KOPT-K1 (cell line): ENCODE measurements around the gene AAK1.
"Not testable (repeated sequence)": the region's sequence is repeated elsewhere in the genome, so short reads cannot be mapped to it uniquely, and the experiment has no call there.

Source experiments
- H3K27ac ChIP-seq: fragments of 200-600 bp; sonication (generic); 2 replicates; pipeline ENCODE4 v1.5.1; 2016; ENCODE audit warnings: antibody characterized with exemption, mild to moderate bottlenecking, low read depth, low read length; ENCODE audit not compliant: poor library complexity, severe bottlenecking
- H3K36me3 ChIP-seq: fragments of 200-600 bp; sonication (generic); 2 replicates; pipeline ENCODE4 v1.5.1; 2017; ENCODE audit warnings: antibody characterized with exemption, mild to moderate bottlenecking, low read length, moderate library complexity; ENCODE audit not compliant: insufficient read depth
- H3K9me3 ChIP-seq: fragments of 200-600 bp; sonication (generic); 2 replicates; pipeline ENCODE4 v1.5.1; 2017; ENCODE audit warnings: antibody characterized with exemption, low read length, mild to moderate bottlenecking; ENCODE audit not compliant: insufficient read depth, poor library complexity, severe bottlenecking

The AAK1 gene

DNA sequence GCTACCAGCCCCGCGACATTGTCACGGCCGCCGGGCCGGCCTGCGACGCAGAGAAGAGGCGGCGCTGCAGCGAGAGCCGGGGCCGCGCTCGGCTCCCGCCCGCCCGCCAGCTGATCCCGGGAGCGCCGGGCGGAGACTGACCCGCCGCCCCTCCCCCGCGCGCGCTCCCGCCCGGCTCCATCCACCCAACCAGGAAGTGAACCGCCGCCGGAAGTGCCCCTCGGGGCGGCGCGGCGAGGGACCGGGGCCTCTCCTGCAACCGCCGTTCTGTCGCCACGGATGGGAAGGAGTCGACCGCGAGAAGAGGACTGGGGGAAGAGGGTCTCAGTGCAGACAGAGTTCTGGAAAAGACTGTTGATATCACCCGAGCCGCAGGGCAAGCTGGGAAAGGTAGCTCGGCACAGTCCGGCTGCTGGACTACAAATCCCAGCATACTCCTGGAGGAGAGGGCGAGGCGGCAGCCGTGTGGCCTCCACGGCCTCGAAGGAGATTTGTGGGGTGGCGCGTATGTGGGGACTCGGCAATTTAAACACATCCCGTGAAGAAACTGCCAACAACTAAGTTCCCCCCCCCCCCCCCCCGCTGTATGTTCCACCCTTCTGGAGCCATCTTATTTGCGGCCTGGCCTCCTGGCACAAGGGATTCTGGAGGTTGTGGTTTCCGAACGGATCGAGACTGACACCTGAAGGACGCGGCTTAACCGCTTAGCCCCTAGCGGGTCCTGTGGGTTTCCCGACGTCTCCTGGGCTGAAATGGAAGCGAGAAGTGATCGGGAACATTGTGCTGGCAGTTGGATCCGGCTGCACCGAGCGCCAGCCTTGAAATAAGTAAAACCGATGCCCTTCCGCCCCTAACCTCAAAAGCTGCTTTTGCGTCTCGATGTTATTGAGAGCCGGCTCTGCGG lies at the start of gene AAK1:
AAK1 (minus strand) TSS at position 138 of the 904 bp plus-strand sequence. CDS start 699 bp downstream, outside the sequence.
- Histone ChIP-seq H3K27ac (peak within 1 kb of the TSS; percentile 99), H3K9me3 (no peaks in the 10 kb centered on the region), H3K36me3 (peaks cover 19% of the 10 kb centered on the region)

DNA sequence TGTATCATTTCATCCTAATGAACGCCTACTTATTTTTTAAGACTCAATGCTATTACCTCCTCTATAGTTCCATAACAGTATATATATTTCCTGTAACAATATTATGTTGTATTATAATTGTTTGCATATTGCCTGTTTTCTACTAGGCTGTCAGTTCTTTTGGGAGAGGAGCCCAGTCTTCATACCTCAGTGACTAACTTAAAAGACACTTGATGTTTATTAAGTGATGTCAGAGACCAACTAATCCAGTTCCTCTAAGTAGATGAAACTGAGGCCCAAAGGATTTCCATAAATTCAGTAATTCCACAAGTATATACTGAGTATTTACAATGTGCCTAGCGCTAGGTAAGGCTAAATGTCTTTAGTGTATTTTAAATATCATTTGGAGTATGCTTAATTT lies 48.9 kb upstream of the AAK1 start:
- H3K36me3 ChIP-seq, result no peaks in the 10 kb centered on the region
- H3K27ac ChIP-seq, result peak overlapping the region; percentile 91
- no peaks in the 10 kb centered on the region for H3K9me3 ChIP-seq

DNA sequence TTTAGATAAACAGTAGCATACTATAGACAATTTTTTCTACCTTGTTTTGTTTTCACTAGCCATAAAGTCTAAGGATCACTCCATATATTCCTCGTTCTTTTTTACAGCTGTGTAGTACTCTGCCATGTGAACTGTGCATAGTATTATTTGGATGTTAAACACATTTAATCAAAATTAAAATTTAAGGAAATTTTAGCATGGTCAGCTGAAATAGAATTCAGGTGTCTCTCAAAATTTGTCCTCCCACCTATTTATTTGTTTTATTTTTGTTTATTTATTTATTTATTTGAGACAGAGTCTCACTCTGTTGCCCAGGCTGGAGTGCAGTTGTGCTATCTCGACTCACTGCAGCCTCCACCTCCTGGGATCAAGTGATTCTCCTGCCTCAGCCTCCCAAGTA lies 46.4 kb upstream of the AAK1 start:
- Histone ChIP-seq H3K27ac (no peak overlapping the region), H3K36me3 (no peaks in the 10 kb centered on the region)

DNA sequence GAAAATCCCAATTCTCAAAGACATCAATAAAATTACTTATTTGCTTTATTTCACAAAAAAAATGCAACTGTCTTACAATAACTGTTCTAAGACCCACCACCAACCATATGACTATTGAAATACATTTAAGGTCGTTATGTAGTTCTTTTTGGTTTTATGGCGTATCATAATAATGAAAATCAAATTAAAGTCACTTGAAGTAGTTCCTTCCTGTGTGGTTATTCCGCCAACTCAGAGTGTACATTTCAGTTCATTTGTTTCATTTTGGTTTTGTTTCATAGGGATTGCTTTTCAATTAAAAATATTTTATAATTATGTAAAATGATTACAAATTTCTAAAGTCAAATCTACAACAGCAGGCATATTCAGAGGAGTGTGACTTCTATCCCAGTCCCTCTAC lies 45.9 kb upstream of the AAK1 start:
- Histone ChIP-seq H3K36me3 (no peaks in the 10 kb centered on the region), H3K27ac (no peak overlapping the region), H3K9me3 (no peaks in the 10 kb centered on the region)

More for the DNA sequence above, 46.4 kb upstream of the AAK1 start:
- H3K9me3 ChIP-seq, result no peaks in the 10 kb centered on the region

DNA sequence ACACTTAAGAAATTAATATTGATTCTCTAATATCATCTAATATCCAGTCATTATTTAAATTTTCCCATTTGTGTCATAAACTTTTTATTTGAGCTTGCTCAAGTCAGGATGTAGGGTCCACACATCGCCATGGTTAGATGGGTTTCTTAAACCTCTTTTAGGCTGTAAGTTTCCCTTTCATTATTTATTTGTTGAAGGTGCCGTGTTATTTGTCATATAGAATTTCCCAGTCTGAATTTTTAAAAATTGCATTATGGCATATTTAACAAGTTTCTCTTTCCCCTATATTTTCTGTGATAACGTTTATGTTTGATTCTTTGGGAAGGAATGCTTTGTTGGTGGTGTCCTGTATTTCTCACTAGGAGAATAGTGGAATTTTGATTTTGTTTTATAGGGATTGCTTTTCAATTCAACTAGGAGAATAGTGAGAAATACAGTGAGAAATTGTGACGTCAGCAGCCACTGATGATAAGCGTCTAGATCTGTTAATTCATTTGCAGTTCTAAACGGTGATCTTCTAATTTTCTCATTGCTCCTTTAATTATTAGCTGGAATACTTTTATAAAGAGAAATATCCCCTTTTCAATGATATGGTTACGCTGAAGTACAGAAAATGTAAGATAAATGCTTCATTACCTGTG lies 44.6 kb upstream of the AAK1 start:
- Histone ChIP-seq H3K9me3 (no peaks in the 10 kb centered on the region), H3K27ac (no peak overlapping the region), H3K36me3 (no peaks in the 10 kb centered on the region)

DNA sequence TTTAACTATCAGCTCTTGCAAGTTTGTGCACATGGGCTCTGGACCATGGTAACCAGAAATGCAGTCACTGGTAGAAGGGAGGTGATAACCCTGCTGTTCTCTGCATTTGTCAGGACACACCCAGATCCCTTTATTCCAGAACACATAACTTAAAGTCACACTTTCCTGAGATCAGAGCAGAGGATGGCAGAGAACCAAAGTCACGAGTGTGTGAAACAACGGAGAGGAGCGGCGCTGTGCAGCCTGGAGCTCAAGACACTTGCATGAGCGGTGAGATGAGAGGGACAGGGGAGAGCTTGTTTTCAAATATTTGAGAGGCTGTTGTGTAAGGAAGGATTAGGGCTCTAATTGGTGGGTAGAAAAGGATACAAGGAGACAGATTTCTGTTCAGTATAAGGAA lies 43.3 kb upstream of the AAK1 start:
- no peak overlapping the region for H3K27ac ChIP-seq
- no peaks in the 10 kb centered on the region for H3K36me3 ChIP-seq
- H3K9me3 ChIP-seq, result no peaks in the 10 kb centered on the region

DNA sequence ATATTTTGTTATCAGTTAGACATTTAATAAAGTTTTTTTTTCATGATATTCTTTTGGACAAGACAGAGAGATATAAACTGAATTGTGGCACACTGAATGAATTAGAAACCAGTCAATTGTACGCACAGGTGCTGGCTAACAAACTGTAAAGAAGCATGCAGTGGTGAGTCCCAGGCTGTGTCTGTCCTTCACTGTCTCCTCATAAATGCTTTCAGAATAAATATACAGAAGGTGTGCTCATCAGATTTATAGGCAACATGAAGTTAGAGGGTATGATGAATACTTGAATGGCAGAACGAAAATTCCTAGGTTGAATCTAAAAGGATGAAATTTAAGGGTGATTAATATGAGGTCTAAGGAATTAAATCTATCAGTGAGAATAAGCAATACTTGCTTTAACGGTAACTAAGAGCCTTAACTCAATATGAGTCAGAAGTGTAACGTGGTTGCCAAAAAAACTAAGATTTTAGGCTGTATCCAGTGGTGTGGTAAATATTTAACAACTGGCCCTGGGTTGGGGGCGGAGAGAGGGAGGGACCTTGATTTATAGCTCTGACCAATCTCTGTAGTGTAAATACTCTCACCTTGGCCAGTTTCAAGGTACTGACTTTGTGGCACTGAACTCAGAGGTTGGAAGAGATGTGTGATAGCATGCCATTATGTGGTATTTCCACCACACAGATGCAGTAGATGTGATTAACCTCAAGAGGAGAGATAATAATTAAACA lies 41.9 kb upstream of the AAK1 start:
- Histone ChIP-seq H3K36me3 (no peaks in the 10 kb centered on the region), H3K9me3 (no peaks in the 10 kb centered on the region), H3K27ac (no peak overlapping the region)

DNA sequence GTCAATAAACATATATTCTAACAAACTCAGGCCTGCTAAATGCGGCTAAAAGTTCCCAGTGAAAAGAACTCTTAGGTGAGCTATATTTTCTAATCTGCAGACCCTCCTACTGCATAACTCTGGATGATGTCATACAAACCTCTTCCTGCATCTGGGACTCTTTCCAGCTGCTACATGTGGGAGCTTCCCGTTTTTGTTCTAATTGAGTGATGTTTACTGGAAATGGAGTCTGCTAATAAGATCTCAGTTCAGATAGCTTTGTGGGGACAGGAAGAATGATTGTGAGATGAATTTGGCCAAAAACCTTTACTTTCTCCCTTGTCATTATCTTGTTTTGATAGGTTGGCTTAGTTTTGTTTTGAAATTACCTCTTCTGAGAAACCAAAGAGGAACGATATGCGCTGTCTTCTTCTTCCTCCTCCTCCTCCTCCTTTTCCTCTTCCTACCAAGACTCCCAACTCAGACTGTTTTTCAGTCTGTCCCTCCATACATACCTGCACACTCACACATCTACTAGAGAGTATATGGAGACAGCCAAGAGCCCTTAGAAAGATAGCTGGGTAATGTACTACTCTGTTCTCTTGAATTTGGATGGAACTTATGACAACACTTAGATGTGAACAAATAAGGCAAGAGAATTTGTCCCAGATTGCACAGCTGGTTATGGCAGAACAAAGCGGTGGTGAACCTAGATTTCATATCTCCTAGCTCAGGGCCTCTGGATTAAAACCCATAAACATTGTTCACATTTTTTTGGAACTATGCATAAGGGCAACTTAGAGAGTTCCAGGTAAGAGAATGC lies 39.8 kb upstream of the AAK1 start:
- Histone ChIP-seq H3K27ac (peak overlapping the region; percentile 2), H3K36me3 (no peaks in the 10 kb centered on the region), H3K9me3 (no peaks in the 10 kb centered on the region)

DNA sequence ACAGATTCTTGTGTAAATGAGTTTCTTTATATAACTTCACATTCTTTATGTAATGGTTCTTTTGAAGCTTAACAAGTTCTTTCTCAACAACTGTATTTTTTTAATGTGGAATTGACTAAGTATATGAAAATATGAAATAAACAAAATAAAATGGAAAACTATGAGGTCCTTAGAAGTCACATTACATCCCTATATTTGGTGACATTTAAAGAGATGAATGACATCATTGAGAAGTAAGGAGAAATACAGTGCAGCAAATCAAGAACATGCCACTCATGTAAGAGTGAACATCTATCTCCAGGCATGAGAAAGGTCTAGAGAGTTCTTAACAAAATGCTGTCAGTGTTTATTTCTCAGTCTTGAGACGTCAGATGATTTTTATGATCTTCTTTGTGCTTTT lies 39.0 kb upstream of the AAK1 start:
- Histone ChIP-seq H3K9me3 (no peaks in the 10 kb centered on the region), H3K27ac (no peak overlapping the region)

DNA sequence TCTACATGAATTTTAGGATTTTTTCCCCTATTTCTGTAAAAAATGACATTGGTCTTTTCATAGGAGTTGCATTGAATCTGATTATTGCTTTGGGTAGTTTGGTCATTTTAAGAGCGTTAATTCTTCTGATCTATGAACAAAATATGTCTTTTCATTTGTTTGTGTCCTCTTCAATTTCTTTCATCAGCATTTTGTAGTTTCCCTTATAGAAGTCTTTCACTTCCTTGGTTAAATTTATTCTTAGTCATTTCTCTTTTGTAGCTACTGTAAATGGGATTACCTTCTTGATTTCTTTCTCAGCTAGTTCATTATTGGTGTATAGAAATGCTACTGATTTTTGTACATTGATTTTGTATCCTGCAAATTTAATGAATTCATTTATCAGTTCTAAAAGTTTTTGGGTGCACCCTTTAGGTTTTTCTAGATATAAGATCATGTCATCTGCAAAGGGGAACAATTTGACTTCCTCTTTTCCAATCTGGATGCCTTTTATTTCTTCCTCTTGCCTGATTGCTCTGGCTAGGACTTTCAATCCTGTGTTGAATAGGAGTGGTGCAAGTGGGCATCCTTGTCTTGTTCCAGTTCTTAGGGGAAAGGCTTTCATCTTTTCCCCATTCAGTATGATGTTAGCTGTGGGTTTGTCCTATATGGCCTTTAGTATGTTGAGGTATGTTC lies 36.6 kb upstream of the AAK1 start:
- Histone ChIP-seq H3K27ac (no peak overlapping the region), H3K36me3 (no peaks in the 10 kb centered on the region), H3K9me3 (no peaks in the 10 kb centered on the region)

More for the DNA sequence above, 39.0 kb upstream of the AAK1 start:
- no peaks in the 10 kb centered on the region for H3K36me3 ChIP-seq

DNA sequence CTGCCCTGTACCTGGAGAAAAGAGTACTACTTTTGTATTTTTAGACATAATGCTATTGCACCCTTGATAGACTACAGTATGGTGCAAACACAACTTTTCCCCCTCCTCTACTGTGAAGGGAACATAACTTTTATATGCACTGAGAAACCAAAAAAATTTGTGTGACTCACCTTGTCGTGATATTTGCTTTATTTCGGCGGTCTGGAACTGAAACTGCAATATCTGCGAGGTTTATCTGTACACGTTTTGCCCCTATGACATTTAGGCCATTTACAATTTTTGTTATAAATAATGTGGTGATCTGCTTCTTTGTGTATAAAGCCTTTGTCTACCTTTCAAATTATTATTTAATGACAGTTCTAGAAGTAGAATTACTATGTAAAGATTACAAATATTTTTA lies 34.4 kb upstream of the AAK1 start:
- no peak overlapping the region for H3K27ac ChIP-seq
- peaks cover 3% of the 10 kb centered on the region for H3K9me3 ChIP-seq
- H3K36me3 ChIP-seq, result no peaks in the 10 kb centered on the region

DNA sequence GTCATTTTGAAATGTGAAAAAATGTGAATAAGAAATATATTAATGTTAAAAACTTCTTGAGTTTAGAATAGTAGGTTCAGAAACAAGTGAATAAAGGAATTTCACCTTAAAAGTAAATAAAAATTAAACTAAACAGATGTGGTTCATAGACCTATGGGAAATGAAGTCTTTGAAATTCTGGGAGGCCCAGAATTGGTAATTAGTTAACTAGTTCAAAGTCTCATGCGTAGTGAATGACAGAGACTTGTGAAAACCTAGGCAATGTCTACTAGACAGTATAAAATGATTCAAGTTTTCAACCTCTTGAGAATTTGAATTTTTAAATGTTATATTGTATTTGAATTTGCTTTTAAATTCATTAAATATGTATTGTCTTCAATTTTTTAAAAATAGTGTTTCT lies 32.6 kb upstream of the AAK1 start:
- Histone ChIP-seq H3K36me3 (no peaks in the 10 kb centered on the region), H3K9me3 (peaks cover 12% of the 10 kb centered on the region), H3K27ac (no peak overlapping the region)

DNA sequence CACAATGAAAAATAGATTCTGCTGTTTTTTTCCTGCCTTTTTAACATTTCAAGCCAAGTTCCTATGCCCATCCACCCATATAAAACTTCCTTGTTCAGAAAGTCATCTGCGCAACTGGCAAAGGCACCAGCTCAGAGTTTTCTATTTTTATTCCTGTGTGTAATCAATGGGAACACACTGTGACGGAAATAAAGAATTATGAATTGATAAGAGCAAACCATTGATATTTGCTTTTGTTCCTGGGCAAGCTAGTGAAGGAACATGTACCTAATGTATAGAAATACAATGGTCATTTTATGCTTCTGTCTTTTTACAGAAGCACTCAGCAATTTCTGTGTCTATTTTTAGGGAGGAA lies 30.8 kb upstream of the AAK1 start:
- H3K9me3 ChIP-seq, result peaks cover 12% of the 10 kb centered on the region
- H3K36me3 ChIP-seq, result no peaks in the 10 kb centered on the region
- H3K27ac ChIP-seq, result no peak overlapping the region

DNA sequence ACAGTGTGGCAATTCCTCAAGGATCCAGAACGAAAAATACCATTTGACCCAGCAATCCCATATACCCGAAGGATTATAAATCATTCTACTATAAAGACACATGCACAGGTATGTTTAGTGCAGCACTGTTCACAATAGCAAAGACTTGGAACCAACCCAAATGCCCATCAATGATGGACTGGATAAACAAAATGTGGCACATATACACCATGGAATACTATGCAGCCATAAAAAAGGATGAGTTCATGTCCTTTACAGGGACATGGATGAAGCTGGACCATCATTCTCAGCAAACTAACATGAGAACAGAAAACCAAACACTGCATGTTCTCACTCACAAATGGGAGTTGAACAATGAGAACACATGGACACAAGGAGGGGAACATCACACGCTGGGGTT lies 29.6 kb upstream of the AAK1 start:
- not testable (repeated sequence) for H3K36me3 ChIP-seq, H3K27ac ChIP-seq
- H3K9me3 ChIP-seq, result peaks cover 12% of the 10 kb centered on the region
